ENCODE data around the gene SAA4. TPM values are rescaled to one million over a fixed set of nuclear protein-coding genes. Genes with fewer than 3 reads are reported as not detected.
"Not testable (repeated sequence)": the region's sequence is repeated elsewhere in the genome, so short reads cannot be mapped to it uniquely, and the experiment has no call there.

The SAA4 gene
- total and polyA plus RNA-seq, 3 donors from 2014 or later = 0.84 TPM; not detected in 2

DNA sequence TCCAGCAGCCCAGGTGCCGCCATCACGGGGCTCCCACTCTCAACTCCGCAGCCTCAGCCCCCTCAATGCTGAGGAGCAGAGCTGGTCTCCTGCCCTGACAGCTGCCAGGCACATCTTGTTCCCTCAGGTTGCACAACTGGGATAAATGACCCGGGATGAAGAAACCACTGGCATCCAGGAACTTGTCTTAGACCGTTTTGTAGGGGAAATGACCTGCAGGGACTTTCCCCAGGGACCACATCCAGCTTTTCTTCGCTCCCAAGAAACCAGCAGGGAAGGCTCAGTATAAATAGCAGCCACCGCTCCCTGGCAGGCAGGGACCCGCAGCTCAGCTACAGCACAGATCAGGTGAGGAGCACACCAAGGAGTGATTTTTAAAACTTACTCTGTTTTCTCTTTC lies 29.3 kb upstream of the SAA4 start, which contains the start of gene SAA1:
TSS of gene SAA1 (plus strand) at position 316 of the 400 bp plus-strand sequence. CDS start 624 bp downstream, outside the sequence.
- WGBS, 2 donors = 67 to 84% methylated on average over 5 to 7 of the region's 8 CpGs
- Histone ChIP-seq H3K9me3 (no peaks in the 10 kb centered on the region), H3K27ac (no peak within 1 kb of the TSS), H3K27me3 (no peaks in the 10 kb centered on the region), H3K36me3 (ENCODE audit: low read depth, missing control alignments) (no peaks in the 10 kb centered on the region), H3K4me1 (no peaks in the 10 kb centered on the region), H3K4me3 (no peak within 1 kb of the TSS)
- intact Hi-C loops (cut with DNase I; ENCODE audit: low total_unique reads) = no loop called here
- TF ChIP-seq, protein P1, sequence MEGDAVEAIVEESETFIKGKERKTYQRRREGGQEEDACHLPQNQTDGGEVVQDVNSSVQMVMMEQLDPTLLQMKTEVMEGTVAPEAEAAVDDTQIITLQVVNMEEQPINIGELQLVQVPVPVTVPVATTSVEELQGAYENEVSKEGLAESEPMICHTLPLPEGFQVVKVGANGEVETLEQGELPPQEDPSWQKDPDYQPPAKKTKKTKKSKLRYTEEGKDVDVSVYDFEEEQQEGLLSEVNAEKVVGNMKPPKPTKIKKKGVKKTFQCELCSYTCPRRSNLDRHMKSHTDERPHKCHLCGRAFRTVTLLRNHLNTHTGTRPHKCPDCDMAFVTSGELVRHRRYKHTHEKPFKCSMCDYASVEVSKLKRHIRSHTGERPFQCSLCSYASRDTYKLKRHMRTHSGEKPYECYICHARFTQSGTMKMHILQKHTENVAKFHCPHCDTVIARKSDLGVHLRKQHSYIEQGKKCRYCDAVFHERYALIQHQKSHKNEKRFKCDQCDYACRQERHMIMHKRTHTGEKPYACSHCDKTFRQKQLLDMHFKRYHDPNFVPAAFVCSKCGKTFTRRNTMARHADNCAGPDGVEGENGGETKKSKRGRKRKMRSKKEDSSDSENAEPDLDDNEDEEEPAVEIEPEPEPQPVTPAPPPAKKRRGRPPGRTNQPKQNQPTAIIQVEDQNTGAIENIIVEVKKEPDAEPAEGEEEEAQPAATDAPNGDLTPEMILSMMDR (IDR thresholded peaks at IDR 0.05) = no peak
- no peak for TF ChIP-seq POLR2A (IDR thresholded peaks at IDR 0.05)
- DNase-seq = no peak

DNA sequence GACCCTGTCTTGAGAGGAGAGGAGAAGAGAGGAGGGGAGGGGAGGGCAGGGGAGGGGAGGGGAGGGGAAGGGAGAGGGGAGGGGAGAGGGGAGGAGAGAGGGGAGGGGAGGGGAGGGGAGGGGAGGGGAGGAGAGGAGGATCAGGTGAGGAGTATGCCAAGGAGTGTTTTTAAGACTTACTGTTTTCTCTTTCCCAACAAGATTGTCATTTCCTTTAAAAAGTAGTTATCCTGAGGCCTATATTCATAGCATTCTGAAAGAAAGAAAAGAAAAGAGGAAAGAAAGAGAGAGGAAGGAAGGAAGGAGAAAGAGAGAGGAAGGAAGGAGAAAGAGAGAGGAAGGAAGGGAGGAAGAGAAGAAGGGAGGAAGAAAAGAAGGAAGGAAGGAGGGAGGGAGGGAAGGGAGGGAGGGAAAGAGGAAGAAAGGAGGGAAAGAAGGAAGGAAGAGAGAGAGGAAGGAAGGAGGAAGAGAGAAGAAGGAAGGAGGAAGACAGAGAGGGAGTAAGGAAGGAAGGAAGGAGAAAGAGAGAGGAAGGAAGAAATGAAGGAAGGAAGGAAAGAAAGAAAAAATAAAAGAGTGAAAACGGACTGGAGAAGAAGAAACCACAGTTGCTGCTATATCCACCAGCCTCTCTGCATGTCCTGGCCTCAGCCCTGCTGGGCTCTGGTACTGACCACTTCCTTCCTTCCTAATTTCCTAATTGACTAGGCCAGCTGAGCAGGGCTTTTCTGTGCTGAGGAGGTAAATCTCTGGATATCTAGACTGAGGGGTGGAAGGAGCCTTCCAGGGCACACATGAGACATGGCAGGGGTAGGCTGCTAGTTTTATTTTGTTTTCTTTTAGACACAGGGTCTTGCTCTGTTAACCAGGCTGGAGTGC lies 28.3 kb upstream of the SAA4 start:
- Histone ChIP-seq H3K4me1 (no peaks in the 10 kb centered on the region), H3K27me3 (no peaks in the 10 kb centered on the region), H3K27ac (no peak overlapping the region), H3K36me3 (ENCODE audit: low read depth, missing control alignments) (no peaks in the 10 kb centered on the region), H3K4me3 (no peak overlapping the region), H3K9me3 (no peaks in the 10 kb centered on the region)
- no peak for TF ChIP-seq POLR2A (IDR thresholded peaks at IDR 0.05)
- TF ChIP-seq, protein P1 (IDR thresholded peaks at IDR 0.05) = no peak
- intact Hi-C loops (cut with DNase I; ENCODE audit: low total_unique reads) = no loop called here
- WGBS, 2 donors = 64 to 67% methylated on average over 1 of the region's 1 CpG
- no peak for DNase-seq

DNA sequence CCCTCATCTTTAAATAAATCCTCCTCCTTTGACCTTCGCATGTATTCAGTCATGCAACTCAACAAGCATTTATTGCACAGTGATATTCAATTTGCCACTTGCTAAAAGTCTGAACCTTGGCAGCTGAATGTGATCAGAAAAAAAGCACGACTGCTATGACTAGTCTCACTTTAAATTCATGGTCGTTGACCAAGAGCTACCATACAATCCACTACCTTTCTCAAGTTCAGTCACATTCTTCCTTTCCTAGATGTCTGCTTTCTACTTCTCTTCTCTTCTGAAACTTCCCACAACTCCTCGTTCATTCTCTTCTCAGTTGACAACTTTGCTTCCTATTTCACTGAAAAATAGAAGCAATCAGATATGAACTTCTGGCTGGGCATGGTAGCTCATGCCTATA lies 27.4 kb upstream of the SAA4 start:
- DNase-seq = no peak
- intact Hi-C loops (cut with DNase I; ENCODE audit: low total_unique reads) = no loop called here
- Histone ChIP-seq H3K4me3 (no peak overlapping the region), H3K27me3 (no peaks in the 10 kb centered on the region), H3K9me3 (no peaks in the 10 kb centered on the region), H3K4me1 (no peaks in the 10 kb centered on the region), H3K27ac (no peak overlapping the region), H3K36me3 (ENCODE audit: low read depth, missing control alignments) (no peaks in the 10 kb centered on the region)
- TF ChIP-seq POLR2A (IDR thresholded peaks at IDR 0.05) = no peak
- TF ChIP-seq, protein P1 (IDR thresholded peaks at IDR 0.05) = no peak
- 77 to 87% methylated on average over 4 of the region's 4 CpGs for WGBS, 2 donors

DNA sequence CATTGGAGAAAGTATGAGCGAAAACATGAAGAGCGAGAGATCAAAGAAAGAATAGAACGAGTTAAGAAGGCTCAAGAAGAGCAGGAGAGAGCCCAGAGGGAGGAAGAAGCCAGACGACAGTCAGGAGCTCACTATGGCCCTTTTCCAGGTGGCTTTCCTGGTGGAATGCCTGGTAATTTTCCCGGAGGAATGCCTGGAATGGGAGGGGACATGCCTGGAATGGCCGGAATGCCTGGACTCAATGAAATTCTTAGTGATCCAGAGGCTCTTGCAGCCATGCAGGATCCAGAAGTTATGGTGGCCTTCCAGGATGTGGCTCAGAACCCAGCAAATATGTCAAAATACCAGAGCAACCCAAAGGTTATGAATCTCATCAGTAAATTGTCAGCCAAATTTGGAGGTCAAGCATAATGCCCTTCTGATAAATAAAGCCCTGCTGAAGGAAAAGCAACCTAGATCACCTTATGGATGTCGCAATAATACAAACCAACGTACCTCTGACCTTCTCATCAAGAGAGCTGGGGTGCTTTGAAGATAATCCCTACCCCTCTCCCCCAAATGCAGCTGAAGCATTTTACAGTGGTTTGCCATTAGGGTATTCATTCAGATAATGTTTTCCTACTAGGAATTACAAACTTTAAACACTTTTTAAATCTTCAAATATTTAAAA lies 26.2 kb upstream of the SAA4 start:
- H3K4me1 ChIP-seq; H3K27ac ChIP-seq; intact Hi-C loops (cut with DNase I; ENCODE audit: low total_unique reads); H3K9me3 ChIP-seq; DNase-seq; H3K4me3 ChIP-seq; H3K36me3 ChIP-seq (ENCODE audit: low read depth, missing control alignments); H3K27me3 ChIP-seq: not testable (repeated sequence)
- 70 to 72% methylated on average over 8 of the region's 8 CpGs for WGBS, 2 donors

DNA sequence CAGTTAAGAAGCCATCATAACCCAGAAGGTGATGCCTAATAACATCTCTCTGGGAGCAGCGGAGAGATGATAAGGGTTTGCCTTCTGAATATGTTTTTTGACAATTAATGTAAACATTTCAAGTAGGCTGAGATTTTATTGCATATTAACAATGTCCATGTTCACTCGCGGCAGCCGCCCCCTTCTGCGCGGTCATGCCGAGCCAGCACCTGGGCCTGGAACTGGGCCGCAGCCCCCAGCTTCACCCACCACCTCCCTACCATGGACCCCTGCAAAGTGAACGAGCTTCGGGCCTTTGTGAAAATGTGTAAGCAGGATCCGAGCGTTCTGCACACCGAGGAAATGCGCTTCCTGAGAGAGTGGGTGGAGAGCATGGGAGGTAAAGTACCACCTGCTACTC lies 25.1 kb upstream of the SAA4 start:
- no peak for DNase-seq
- H3K9me3 ChIP-seq = no peaks in the 10 kb centered on the region
- H3K27me3 ChIP-seq = no peaks in the 10 kb centered on the region
- 92 to 97% methylated on average over 14 of the region's 14 CpGs for WGBS, 2 donors
- no peaks in the 10 kb centered on the region for H3K4me1 ChIP-seq
- no peak overlapping the region for H3K27ac ChIP-seq
- no peak for TF ChIP-seq POLR2A (IDR thresholded peaks at IDR 0.05)
- TF ChIP-seq, protein P1 (IDR thresholded peaks at IDR 0.05) = no peak
- H3K36me3 ChIP-seq (ENCODE audit: low read depth, missing control alignments) = no peaks in the 10 kb centered on the region
- no peak overlapping the region for H3K4me3 ChIP-seq
- intact Hi-C loops (cut with DNase I; ENCODE audit: low total_unique reads) = no loop called here

Data from testis (tissue), 3 donors.